Measurements from ENCODE around the gene GPR45. TPM values are rescaled to one million over a fixed set of nuclear protein-coding genes. Genes with fewer than 3 reads are reported as not detected.
A peak's percentile ranks its signal among the peaks of the same experiment; 100 is the strongest.

The GPR45 gene
- total RNA-seq, 1 donor: not detected

GRCh38 chr2:105231232-105231619 is 10.3 kb upstream of the GPR45 start:
- no peak for TF ChIP-seq CTCF (IDR thresholded peaks at IDR 0.05; ENCODE audit: insufficient read depth, low read length)
- no peak overlapping the region for H3K4me3 ChIP-seq (ENCODE audit: low read depth, low read length)
- no peak for DNase-seq (ENCODE audit: low read depth)

- TF ChIP-seq CTCF (IDR thresholded peaks at IDR 0.05; ENCODE audit: insufficient read depth, low read length): peak; percentile 78
- H3K4me3 ChIP-seq (ENCODE audit: low read depth, low read length): no peak overlapping the region
- peak; percentile 84 for DNase-seq (ENCODE audit: low read depth)
Observed at GRCh38 chr2:105235388-105236059, 6.0 kb upstream of the GPR45 start.

- TF ChIP-seq CTCF (IDR thresholded peaks at IDR 0.05; ENCODE audit: insufficient read depth, low read length): no peak
- no peak for DNase-seq (ENCODE audit: low read depth)
Observed at GRCh38 chr2:105236060-105236424, 5.5 kb upstream of the GPR45 start.

GRCh38 chr2:105237045-105237765 is 4.3 kb upstream of the GPR45 start:
- no peak for TF ChIP-seq CTCF (IDR thresholded peaks at IDR 0.05; ENCODE audit: insufficient read depth, low read length)
- DNase-seq (ENCODE audit: low read depth): no peak
- no peak overlapping the region for H3K4me3 ChIP-seq (ENCODE audit: low read depth, low read length)

More at GRCh38 chr2:105236060-105236424, 5.5 kb upstream of the GPR45 start:
- no peak overlapping the region for H3K4me3 ChIP-seq (ENCODE audit: low read depth, low read length)

GRCh38 chr2:105238664-105239240 is 2.8 kb upstream of the GPR45 start:
- H3K4me3 ChIP-seq (ENCODE audit: low read depth, low read length): no peak overlapping the region
- DNase-seq (ENCODE audit: low read depth): no peak
- no peak for TF ChIP-seq CTCF (IDR thresholded peaks at IDR 0.05; ENCODE audit: insufficient read depth, low read length)

GRCh38 chr2:105239924-105240323 is 1.6 kb upstream of the GPR45 start:
- no peak overlapping the region for H3K4me3 ChIP-seq (ENCODE audit: low read depth, low read length)
- peak; percentile 86 for DNase-seq (ENCODE audit: low read depth)
- no peak for TF ChIP-seq CTCF (IDR thresholded peaks at IDR 0.05; ENCODE audit: insufficient read depth, low read length)

Measured in fibroblast of the aortic adventitia (primary cell).